GM21786 (cell line): ENCODE results near the gene IFI35.
"Not testable (repeated sequence)": the region's sequence is repeated elsewhere in the genome, so short reads cannot be mapped to it uniquely, and the experiment has no call there.

ENCODE experiments used
- ATAC-seq: cut with Tn5 transposase; IDR thresholded peaks from one replicate; pipeline ENCODE4 v1.9.1; 2021; ENCODE audit not compliant: unreplicated experiment

IFI35 gene

DNA sequence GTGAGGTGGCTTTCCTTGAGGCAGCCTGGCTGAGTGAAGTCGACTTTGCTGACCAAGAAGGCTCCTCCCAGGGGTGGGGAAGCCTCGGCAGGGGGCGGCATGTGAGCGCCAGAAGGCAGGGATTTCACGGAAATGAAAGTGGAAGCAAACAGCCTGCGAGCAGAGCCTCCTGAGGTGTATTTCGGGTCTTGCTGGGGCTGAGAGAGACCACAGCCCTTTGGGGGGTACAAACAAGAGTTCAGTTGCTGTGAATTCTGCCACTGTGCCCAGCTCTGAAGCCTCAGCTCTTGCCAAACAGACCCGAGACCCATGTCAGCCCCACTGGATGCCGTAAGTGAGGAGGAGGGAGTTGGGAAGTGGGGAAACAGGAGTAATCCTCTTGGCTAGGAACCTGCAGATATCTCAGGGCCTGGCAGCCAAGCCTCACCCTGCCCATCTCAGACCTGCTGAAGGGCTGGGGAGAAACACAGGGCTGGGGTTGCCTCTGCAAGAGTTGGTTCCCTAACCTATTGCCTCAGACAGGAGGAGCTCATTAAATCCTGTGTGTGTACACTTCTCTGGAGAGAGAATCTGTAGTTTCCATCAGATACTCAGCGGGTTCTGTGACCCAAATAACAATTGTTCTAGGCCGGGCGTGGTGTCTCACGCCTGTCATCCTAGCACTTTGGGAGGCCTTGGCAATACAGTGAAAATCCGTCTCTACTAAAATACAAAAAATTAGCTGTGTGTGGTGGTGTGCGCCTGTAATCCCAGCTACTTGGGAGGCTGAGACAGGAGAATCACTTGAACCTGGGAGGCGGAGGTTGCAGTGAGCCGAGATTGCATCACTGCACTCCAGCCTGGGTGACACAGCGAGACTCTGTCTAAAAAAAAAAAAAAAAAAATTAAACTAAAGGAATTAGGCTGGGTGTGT, at the start of gene IFI35:
Gene IFI35 (plus strand): TSS at position 146 of the 913 bp plus-strand sequence. CDS start 164 bp downstream, at position 310.
- ATAC-seq = peak; percentile 81

DNA sequence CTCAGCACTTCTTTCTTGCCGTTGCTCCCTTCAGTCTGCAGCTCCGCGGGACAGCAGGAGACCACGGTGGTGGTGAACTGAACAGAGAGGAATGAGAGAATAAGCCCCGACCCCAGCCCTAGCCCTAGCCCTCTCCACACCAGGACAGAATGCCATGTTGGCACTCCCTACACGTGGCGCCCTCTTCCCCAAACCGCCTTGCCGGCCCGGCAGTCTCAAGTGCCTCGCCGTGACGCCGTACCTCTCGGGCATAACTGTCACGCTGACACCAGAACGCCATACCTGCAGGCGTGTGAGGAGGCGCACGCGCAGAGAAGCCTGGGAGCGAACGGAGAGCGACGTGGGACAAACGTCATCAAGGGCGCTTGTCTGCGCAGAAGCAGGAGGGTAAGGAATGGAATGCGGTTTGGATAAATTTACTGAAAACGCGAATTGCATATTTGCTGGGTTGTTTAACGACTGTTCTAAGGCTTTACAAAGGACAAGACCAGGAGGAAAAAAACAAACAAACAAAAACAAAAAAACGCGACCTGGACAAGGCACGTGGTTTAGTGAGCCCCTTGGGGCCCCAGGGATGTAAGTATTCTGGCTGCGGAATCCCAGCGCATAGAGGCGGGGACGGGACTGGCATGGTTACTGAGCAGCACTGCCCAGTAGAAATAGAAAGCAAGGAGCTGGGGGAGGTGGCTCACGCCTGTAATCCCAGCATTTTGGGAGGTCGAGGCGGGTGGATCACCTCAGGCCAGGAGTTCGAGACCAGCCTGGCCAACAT, 42.2 kb upstream of the IFI35 start, which contains the start of gene AARSD1:
Gene AARSD1 (minus strand): TSS at position 294 of the 772 bp plus-strand sequence. CDS start 14 bp downstream, at position 280.
- peak; percentile 80 for ATAC-seq

DNA sequence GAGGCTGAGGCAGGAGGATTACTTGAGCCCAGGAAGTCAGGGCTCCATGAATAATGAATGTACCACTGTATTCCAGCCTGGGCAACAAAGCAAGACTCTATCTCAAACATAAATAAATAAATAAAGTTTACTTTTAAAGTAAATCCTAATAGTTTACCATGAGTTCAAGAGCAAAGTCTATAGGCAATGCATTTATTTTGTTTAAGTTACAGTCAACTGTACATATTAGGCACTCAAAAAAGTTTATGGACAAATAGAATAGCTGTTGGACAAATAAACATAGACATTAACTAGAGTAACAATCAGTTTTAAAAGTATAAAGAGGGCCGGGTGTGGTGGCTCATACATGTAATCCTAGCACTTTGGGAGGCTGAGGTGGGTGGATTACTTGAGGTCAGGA, 38.7 kb upstream of the IFI35 start:
- no peak for ATAC-seq

DNA sequence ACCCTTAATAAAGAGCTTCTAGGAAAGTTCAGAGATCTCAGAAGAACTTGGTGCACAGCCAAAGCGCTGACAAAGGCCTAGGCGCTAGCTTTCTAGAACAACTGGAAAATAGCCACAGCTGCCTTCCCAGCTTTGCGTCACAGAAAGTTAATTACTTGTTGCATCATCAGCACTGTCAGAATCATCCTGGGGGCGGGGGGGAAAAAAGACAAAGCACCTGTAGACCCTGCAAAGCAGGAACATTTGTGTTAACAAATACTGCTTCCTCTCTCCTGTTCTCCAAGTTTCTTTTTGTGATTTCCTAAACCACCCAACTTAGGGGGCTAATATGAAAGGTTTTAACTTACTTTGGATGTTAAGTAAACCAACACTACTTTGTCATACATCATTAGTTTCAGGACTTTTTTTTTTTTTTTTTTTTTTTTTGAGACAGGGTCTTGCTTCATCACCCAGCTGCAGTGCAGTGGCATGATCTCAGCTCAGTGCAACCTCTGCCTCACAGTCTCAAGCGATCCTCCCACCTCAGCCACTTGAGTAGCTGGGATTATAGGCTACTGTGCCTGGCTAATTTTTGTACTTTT, 37.5 kb upstream of the IFI35 start:
- ATAC-seq = no peak

DNA sequence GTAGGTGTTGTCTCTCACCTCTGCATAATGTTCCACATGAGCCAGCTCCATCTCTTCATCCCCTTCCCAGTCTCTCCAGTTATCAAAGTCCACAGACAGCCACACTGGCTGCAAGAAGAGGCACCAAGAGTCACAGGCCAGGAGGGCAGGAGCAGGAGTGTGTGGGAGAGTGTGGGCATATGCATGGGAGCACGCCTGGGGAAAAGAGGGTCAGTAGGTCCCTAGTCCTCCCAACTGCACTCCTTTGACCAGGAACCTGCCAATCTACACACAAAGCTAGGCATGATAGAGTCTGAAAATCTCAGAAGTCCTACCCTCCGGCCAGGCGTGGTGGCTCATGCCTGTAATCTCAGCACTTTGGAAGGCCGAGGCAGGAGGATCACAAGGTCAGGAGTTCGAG, 35.0 kb upstream of the IFI35 start:
- no peak for ATAC-seq

DNA sequence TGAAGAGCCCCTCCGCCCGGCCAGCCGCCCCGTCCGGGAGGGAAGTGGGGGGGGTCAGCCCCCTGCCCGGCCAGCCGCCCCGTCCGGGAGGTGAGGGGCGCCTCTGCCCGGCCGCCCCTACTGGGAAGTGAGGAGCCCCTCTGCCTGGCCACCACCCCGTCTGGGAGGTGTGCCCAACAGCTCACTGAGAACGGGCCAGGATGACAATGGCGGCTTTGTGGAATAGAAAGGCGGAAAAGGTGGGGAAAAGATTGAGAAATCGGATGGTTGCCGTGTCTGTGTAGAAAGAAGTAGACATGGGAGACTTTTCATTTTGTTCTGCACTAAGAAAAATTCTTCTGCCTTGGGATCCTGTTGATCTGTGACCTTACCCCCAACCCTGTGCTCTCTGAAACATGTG, 33.3 kb upstream of the IFI35 start:
- ATAC-seq = not testable (repeated sequence)

DNA sequence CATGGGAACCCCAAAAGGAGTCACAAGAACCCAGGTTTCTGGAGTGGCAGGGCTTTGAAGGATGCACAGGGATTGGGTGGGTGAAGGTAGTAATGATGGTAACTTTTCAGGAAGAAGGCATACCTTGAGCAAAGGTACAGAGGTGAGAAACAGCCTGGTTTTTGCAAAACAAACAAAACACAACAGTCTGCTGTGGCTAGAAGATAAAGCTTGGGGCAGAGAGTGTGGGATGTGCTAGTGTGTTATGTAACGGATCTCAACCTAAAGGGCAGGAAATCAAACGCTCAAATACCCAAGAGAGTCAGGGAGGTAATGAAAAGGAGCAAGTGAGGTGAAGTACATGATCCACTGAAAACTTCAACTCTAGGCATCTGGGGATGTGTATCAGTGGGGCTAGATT, 31.3 kb upstream of the IFI35 start:
- ATAC-seq = no peak

DNA sequence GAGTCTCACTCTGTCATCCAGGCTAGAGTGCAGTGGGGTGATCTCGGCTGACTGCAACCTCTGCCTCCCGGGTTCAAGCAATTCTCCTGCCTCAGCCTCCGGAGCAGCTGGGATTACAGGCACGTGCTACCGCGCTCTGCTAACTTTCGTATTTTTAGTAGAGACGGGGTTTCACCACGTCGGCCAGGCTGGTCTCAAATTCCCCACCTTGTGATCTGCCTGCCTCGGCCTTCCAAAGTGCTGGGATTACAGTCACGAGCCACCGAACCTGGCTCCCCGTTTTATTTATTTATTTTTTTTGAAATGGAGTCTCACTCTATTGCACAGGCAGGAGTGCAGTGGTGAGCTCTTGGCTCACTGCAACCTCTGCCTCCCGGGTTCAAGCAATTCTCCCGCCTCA, 30.9 kb upstream of the IFI35 start:
- not testable (repeated sequence) for ATAC-seq

DNA sequence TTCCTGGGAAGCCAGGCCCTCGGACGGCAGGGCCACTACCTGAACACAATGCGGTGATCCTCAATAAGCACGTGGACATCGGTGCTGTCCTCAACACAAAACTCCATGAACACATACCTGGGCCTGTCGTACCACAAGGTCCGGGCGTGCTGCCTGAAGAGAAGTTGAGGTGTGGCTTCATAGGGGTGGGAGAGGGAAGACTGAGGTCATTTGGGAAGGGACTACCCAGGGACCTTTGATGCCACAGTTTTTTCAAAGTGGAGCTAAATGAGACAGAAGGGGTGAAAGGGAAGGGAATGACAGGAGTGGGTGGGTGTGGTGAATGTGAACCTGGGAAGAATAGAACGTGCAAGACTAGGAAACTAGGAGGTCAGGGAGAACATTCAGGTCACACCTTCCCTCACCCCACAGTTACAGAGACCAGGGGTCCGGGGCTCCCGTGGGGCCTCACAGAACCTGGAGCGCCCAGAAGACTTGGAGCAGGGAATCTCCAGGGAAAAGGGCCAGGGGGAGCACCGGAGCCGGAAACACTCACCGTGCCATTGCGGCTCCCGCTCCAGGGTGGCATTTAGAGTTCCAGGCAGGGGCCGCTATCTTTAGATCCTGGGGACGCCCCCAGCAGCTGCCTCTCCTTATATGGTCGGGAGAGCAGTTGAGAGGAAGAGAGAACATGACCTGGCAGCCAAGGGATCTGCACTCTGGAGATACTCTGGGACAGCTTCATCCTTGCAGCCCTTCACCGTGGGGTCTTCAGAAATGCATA, 26.9 kb upstream of the IFI35 start, which contains the start of gene PTGES3L:
Gene PTGES3L (minus strand): TSS at position 570 of the 763 bp plus-strand sequence. CDS start 27 bp downstream, at position 543.
- ATAC-seq = no peak

DNA sequence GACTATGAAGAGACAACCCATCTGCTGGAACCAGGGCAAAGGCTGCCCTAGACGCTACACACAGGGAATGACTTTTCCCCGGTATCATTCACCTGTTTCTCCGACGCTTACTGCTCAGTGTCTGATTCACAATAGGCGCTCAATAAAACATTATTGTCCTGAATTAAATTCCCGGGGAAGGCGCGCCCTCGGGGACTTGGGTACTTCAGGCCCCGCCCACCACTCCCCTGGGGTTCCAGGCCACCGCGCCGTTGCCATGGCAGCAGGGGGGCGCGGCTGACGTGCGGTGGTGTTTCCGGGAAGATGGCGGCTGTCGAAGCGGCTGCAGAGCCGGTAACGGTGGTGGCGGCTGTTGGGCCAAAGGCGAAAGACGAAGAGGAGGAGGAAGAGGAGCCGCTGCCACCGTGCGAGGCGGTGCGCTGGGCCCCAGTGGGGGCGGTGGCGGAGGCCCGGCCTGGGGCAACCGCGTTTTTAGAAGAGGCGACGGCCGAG, 26.3 kb upstream of the IFI35 start, which contains the start of gene RUNDC1:
Gene RUNDC1 (plus strand): TSS at position 292 of the 492 bp plus-strand sequence. CDS start 12 bp downstream, at position 304.
- no peak for ATAC-seq

DNA sequence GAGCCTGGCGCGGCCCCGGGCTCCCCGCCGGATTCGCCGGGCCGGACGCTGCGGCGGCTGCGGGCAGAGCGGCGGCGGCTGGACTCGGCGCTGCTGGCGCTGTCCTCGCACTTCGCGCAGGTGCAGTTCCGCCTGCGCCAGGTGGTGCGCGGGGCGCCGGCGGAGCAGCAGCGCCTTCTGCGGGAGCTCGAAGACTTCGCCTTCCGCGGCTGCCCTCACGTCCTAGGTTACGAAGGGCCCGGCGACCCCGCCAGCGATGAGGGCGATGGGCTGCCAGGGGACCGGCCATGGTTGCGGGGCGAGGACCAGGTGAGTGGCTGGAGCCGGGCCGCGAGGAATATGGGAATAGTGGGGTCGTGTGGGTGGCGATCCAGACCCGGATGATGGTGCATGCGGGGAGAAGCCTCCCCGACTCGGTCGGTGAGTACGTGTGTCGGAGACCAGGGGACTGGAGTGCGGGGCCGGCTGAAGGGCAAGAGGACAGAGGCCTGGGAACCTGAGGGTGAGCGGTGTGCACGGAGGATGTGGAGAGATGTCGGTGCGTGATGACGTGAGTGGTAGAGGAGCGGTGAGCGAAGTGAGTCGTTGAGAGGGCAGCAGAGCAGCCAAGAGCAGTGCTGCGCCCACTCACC, 25.7 kb upstream of the IFI35 start:
- no peak for ATAC-seq

DNA sequence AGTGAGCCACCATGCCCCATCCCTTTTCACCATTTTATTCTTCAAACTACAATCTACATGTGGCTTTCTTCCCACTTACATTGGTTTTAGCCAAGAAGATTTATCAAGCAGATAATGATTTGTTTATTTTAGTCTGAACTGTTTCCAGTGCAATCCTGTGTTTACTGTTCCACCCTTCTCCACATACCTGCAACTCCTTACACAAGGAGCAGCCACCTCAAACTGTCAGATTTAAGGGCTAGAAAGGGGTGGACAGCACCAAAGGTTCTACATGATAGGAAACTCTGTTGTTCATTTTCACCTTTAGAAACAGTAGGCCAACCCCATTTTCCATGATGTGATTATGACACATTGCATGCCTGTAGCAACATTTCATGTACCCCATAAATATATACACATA, 24.3 kb upstream of the IFI35 start:
- ATAC-seq = no peak

DNA sequence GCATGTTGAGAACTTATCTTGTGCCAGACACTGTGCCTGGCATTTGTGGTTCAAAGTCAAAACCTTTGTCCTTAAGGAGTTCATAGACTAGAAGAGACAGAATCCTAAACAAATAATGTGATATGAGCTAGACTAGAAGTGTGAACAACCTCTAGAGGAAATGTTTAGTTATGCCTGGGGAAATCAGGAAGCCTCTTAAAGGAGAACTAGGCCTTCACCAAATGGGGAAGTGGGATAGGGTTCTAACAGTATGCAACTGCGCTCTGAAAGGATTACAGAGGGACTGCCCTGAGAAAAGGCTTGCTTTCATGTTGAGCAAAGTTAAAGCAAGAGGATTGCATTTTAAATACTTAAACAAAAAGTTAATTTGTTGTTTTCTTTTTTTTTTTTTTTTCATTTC, 21.4 kb upstream of the IFI35 start:
- no peak for ATAC-seq

DNA sequence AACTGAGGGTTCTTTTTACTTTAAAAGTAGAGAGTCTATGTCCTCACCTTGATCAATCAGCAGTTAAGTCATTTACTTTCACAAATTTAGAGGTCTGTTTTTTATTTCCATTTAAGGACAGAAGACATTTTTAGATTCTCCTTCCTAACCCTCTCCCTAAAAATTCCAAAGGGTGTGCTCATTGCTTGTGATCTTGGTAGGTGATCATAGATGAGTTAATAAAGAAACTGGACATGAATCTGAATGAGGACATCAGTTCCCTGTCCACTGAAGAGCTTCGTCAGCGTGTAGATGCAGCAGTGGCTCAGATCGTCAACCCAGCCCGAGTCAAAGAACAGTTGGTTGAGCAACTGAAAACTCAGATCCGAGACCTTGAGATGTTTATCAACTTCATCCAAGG, 17.4 kb upstream of the IFI35 start:
- ATAC-seq = no peak

DNA sequence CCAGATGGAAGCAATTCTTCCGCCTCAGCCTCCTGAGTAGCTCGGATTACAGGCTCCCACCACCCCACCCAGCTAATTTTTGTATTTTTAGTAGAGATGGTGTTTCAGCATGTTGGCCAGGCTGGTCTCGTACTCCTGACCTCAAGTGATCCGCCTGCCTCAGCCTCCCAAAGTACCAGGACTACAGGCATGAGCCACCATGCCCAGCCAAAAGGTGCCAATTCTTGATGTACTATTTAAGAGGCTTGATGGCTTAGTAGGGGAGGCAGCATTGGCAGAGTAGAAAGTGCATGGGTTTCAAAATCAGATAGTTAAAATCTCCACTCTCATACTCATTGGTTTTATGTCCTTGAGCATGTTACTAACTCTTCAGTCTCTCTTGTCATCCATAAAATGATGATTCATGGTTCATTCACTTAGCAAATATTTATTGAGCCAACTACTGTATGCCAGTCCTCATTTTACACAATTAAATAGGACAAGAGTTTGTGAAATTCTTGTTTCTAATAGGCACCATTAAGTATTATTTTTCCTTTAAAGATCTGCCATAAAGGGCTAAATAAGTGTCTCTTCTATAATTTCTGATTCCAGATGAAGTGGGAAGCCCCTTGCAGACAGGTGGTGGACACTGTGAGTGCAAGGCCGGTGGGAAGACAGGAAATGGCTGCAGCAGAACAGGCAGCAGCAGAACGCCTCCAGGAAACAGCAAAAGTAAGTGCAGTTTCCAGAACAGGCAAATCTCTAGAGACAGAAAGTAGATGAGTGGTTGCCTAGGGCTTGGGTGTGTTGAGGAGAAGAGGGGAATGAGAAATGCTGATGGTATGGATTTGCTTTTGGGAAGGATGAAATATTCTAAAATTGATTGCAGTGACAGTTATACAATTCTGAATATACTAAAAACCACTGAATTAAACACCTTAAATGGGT, 16.6 kb upstream of the IFI35 start:
- no peak for ATAC-seq

DNA sequence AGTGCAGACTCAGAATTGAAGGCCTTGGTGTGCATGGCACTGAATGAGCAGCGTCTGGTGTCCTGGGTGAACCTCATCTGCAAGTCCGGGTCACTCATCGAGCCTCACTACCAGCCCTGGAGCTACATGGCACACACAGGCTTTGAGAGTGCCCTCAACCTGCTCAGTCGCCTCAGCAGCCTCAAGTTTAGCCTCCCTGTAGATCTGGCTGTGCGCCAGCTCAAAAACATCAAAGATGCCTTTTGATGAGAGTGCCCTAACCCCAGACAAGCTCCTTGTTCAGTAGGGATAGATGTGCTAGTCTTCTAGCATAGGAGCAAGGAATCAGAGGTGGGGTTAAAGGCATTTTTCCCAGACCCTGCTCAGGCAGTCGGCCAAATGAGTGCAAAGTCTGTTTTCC, 15.1 kb upstream of the IFI35 start:
- no peak for ATAC-seq

DNA sequence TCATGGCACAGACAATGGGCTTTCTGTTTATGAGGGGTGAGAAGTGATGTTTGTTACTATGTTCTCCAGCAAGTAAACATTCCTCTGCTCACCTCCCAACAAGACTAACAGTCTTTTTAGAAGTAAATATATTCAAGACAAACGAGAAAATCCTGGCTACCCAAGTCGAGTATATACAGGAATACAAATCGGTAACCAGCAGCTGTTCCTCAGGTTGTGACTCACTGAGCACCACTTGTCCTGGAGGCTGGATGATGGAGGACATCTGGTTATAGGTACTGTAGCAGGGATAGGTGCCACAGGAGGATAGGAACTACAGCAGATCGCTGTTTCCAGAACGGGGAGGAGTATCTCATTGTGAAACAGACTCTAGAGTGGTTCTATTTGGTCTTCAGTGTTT, 13.7 kb upstream of the IFI35 start:
- no peak for ATAC-seq

DNA sequence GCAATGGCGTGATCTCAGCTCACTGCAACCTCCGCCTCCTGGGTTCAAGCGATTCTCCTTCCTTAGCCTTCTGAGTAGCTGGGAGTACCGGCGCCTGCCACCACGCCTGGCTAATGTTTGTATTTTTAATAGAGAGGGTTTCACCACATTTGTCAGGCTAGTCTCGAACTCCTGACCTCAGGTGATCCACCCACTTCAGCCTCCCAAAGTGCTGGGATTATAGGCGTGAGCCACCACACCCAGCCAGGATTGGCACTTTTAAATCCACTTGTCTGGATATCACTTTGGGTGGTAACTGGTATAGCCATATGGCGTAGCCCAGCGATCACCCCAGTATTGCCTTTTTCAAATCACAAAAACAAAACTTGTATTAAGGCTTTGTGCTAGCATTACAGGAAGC, 12.7 kb upstream of the IFI35 start:
- ATAC-seq = not testable (repeated sequence)
